NCI-H510A (cell line): Measurements from ENCODE around the gene SNTG2.

Experiments
- DNase-seq: peaks from one replicate; lab custom pipeline; 2025; lab: John Stamatoyannopoulos, UW

SNTG2 gene

GRCh38 chr2:1002350-1002749 lies 51.7 kb downstream of the SNTG2 start:
- no peak for DNase-seq

- DNase-seq: no peak
Observed at GRCh38 chr2:1004398-1004797, 53.7 kb downstream of the SNTG2 start.

- no peak for DNase-seq
Observed at GRCh38 chr2:1010415-1010930, 59.8 kb downstream of the SNTG2 start.

GRCh38 chr2:1011006-1011405 lies 60.4 kb downstream of the SNTG2 start:
- no peak for DNase-seq

GRCh38 chr2:1011985-1012384 lies 61.3 kb downstream of the SNTG2 start:
- DNase-seq: no peak

GRCh38 chr2:1014802-1015201 lies 64.2 kb downstream of the SNTG2 start:
- DNase-seq: no peak

GRCh38 chr2:1016500-1016899 lies 65.9 kb downstream of the SNTG2 start:
- no peak for DNase-seq

- no peak for DNase-seq
Observed at GRCh38 chr2:1017827-1018226, 67.2 kb downstream of the SNTG2 start.

GRCh38 chr2:1020206-1020605 lies 69.6 kb downstream of the SNTG2 start:
- DNase-seq: no peak

GRCh38 chr2:1022178-1022577 lies 71.5 kb downstream of the SNTG2 start:
- no peak for DNase-seq

- DNase-seq: no peak
Observed at GRCh38 chr2:1024981-1025380, 74.3 kb downstream of the SNTG2 start.

GRCh38 chr2:1026141-1026540 lies 75.5 kb downstream of the SNTG2 start:
- DNase-seq: no peak

GRCh38 chr2:1028831-1029230 lies 78.2 kb downstream of the SNTG2 start:
- DNase-seq: no peak

GRCh38 chr2:1032030-1032429 lies 81.4 kb downstream of the SNTG2 start:
- DNase-seq: no peak

- no peak for DNase-seq
Observed at GRCh38 chr2:1033069-1033468, 82.4 kb downstream of the SNTG2 start.

GRCh38 chr2:1037066-1037465 lies 86.4 kb downstream of the SNTG2 start:
- DNase-seq: no peak

- DNase-seq: no peak
Observed at GRCh38 chr2:1039549-1039948, 88.9 kb downstream of the SNTG2 start.

GRCh38 chr2:1041012-1041805 lies 90.6 kb downstream of the SNTG2 start:
- DNase-seq: peak; percentile 76

- no peak for DNase-seq
Observed at GRCh38 chr2:1045109-1045508, 94.5 kb downstream of the SNTG2 start.

GRCh38 chr2:1046067-1046466 lies 95.4 kb downstream of the SNTG2 start:
- no peak for DNase-seq

- DNase-seq: no peak
Observed at GRCh38 chr2:1047485-1047884, 96.8 kb downstream of the SNTG2 start.

GRCh38 chr2:1049691-1050090 lies 99.0 kb downstream of the SNTG2 start:
- DNase-seq: no peak

GRCh38 chr2:1051075-1051474 lies 100.4 kb downstream of the SNTG2 start:
- DNase-seq: no peak

- no peak for DNase-seq
Observed at GRCh38 chr2:1052771-1053191, 102.1 kb downstream of the SNTG2 start.
